GM12801 (cell line): Measurements from ENCODE around the gene PITX1.

ENCODE experiments used
- TF ChIP-seq, protein P1 (sequence below): IDR thresholded peaks from one replicate; pipeline ENCODE4 v1.5.1; 2011; ENCODE audit warnings: control low read depth; ENCODE audit not compliant: insufficient read length; ENCODE audit errors: extremely low read depth

PITX1 gene

DNA sequence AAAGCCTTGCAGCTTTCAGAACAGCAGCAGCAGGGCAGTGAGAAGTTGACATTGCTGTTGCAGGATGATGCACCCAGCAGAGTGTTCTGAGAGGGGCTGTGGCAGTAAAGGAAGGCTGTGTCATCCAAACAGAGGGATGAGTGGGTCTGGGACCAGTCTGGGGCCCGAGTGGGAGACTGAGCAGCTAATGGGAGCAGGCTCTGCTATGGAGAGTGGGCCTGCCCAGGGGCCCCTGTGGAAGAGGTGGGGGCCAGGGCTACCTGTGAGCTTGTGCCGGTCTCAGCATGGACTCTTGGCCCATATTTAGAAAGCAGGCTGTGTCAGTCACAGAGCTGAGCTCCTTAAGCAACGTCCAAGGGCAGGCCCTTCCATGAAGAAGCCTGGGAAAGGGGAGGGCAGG is 26.0 kb upstream of the PITX1 start:
- TF ChIP-seq, protein P1, sequence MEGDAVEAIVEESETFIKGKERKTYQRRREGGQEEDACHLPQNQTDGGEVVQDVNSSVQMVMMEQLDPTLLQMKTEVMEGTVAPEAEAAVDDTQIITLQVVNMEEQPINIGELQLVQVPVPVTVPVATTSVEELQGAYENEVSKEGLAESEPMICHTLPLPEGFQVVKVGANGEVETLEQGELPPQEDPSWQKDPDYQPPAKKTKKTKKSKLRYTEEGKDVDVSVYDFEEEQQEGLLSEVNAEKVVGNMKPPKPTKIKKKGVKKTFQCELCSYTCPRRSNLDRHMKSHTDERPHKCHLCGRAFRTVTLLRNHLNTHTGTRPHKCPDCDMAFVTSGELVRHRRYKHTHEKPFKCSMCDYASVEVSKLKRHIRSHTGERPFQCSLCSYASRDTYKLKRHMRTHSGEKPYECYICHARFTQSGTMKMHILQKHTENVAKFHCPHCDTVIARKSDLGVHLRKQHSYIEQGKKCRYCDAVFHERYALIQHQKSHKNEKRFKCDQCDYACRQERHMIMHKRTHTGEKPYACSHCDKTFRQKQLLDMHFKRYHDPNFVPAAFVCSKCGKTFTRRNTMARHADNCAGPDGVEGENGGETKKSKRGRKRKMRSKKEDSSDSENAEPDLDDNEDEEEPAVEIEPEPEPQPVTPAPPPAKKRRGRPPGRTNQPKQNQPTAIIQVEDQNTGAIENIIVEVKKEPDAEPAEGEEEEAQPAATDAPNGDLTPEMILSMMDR: no peak

DNA sequence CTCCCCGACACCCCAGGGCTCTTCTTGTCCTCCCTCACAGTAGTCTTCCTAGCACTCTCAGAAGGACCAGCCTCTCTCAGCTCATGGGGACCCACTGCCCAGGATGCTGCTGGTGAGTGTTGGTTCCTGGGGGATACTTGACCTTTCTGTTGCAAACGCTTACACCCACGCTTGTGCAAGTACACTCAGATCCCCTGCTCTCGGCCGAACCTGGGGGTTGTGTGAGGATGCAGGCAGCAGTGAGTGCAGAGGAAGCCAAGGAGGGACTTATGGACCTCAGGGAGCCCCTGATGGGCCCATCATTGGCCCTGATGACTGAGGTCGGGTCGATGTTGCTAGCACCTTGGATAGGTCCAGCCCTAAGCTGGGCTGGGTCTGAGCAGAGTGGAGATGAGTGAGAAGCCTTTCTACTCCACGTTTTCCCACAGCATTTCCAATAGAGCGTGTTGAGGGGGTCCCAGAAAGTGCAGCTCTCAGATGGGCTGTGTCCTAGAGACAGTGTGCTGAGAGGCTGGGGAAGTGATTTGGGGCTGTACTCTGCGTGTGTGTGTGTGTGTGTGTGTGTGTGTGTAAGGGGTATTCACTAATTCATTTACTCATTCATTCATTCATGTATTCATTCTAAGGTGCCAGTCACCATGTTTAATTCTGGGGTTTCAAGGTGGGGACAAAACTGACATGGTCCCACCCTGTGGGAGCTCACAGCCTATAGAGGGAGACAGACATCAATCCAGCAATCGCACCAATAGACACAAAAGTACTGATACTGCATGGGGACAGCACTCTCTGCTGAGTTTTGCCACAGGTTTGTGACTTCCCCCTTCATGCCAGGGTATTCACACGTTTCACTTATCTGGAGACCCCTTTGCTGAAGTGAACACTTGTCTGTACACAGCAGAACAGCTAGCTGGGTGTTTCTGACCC is 25.2 kb upstream of the PITX1 start:
- TF ChIP-seq, protein P1: no peak

DNA sequence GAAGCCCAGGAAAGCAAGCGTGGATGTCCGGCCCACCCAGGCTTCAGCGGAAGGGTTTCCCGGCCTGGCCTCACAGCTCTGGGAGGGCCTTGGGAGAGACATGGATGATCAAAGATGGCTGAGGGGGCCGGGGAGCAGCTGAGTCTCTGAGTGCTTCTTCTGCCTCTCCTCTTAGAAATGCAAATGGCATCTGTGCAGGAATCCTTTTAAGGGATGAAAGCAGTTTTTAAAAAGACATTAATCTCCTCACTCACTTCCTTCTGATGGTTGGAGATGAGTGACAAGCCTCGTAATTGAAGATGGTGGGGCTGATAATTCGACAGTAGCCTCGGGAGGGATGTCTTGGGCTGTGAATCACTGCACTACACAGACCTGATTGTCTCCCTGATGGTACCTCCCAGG is 24.3 kb upstream of the PITX1 start:
- TF ChIP-seq, protein P1: no peak

DNA sequence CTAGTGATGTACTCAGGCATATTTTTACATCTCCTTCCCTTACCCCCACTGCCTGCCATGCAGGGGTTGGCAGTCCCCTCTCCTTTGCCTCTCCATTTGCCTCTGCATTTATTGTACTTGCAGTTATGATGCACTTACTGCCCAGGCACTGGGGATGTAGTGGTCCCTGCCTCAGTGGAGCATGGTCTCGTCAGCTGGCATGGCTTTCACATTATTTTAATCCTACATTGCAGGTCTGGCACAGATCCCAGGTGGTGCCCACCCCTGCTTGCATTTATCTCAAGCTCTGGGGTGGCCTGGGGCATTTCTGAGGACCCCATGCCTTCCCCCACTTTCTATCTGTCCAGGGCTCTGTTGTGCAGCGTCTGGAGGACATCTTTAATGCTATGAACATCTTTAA is 23.2 kb upstream of the PITX1 start:
- TF ChIP-seq, protein P1: no peak

DNA sequence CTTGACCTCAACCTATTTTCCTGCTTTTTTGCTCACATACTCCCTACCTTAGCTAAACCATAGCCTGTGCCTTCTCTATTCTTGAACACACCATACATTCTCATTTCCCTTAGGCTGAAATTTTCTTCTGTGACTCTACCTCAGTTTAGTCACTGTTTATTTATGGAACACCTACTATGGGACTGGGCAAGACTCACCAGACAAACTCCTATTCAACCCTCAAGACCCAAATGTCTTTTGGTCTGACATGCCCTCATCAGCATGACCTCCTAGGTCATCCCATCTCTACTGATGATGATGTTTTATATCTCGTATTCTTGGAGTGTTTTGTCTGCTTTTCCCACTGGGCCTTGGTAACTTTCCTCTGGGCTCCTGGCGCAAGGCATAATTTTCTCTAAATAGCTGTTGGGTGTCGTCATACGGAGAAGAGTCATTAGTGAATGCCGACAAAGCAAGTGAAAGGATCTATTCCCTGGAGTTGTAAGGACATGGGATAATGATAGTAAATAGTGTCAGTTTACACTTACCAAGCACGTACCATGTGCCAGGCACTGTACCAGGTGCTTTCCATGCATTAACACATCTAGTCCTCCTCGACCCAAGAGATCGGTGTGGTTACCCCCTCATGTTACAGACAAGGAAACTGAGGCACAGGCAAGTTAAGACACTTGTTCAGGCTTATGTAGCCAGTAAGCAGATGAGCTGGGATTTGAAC is 22.4 kb upstream of the PITX1 start:
- TF ChIP-seq, protein P1: no peak

DNA sequence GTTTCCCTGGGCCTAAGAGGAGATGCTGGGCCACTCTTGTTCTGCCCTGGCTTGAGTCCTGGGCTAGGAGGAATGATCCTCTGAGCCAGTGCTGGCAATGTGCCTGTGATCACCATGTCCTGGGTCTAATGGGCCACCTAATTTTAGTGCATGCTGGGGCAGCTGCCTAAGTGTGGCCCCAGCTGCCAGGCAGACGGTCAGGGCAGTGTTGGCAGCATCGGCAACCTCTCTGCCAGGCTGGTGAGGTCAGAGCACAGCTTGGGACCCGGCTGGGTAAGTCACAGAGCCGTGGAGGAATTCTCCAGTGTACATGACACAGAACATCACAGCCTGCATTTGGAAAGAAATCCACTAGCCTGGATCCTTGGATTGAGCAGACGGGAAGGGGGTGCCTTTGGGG is 21.4 kb upstream of the PITX1 start:
- TF ChIP-seq, protein P1: no peak

DNA sequence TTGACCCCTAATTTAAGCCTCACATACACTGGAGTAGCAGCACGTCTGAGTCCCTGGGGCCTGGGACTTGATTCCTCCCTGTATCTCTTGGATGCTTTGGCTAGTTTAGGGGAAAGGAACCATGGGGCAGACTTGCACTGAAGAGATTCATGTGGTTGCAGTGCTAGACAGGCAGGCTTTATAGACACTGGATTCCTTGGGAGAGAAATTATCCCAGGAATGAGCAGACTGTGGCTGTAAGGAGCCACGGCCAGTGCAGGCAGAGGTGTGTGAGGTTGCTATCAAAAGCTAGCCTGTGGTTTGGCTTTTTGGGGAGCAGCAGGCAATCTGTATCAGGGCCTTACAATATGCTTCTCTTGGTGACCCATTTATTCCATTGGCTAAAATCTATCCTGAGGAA is 20.5 kb upstream of the PITX1 start:
- TF ChIP-seq, protein P1: no peak
